ACC112 (cell line): ENCODE results near the gene SP4.
"Not testable (repeated sequence)": the region's sequence is repeated elsewhere in the genome, so short reads cannot be mapped to it uniquely, and the experiment has no call there.

Source experiments
- H2AFZ ChIP-seq: fragments of 200-600 bp; sonication (generic); one replicate; pipeline ENCODE4 v1.6.0; 2017; ENCODE audit warnings: antibody characterized with exemption, low read length; ENCODE audit not compliant: unreplicated experiment
- H3K27ac ChIP-seq: fragments of 200-600 bp; sonication (generic); 2 replicates; pipeline ENCODE4 v1.5.1; 2014; ENCODE audit warnings: low read depth, mild to moderate bottlenecking, antibody characterized with exemption, low read length, moderate library complexity
- H3K27me3 ChIP-seq: fragments of 200-600 bp; sonication (generic); 2 replicates; pipeline ENCODE4 v1.6.1; 2014; ENCODE audit warnings: mild to moderate bottlenecking, antibody characterized with exemption, low read length, moderate library complexity, mixed read lengths; ENCODE audit not compliant: insufficient read depth
- H3K36me3 ChIP-seq: fragments of 200-600 bp; sonication (generic); 2 replicates; pipeline ENCODE4 v1.6.1; 2016; ENCODE audit warnings: mild to moderate bottlenecking, antibody characterized with exemption, low read length, moderate library complexity, mixed read lengths; ENCODE audit not compliant: insufficient read depth
- H3K4me1 ChIP-seq: fragments of 200-600 bp; sonication (generic); one replicate; pipeline ENCODE4 v1.6.1; 2016; ENCODE audit warnings: low read length, mixed read lengths; ENCODE audit not compliant: insufficient read depth, unreplicated experiment, control insufficient read depth
- H3K4me3 ChIP-seq: fragments of 200-600 bp; sonication (generic); 2 replicates; pipeline ENCODE4 v1.5.1; 2014; ENCODE audit warnings: mild to moderate bottlenecking, low read depth, low read length
- H3K79me2 ChIP-seq: fragments of 200-600 bp; sonication (generic); one replicate; pipeline ENCODE4 v1.6.0; 2016; ENCODE audit warnings: low read length; ENCODE audit not compliant: control insufficient read depth, unreplicated experiment, insufficient read depth

The SP4 gene

DNA sequence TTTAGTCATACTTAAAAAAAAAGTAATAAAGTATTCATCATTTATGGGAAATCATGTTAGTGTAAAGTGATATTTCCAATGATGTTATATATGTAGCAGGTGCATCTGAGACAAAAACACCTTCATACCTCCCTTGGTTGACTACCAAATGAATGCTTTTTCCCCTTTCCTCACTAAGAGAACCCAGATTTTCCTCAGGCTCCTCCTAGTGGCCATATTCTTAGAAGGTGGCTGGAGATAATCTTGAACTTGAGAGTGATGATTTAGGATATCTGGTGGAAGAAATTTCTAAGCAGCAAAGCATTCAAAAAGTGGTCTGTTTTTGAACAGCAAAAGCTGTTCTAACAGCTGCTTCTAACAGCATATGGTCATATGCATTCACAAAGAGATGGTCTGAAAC lies 98.1 kb downstream of the SP4 start:
- Histone ChIP-seq H2AFZ (no peak overlapping the region), H3K4me3 (no peak overlapping the region), H3K27me3 (no peaks in the 10 kb centered on the region)

GRCh38 chr7:21526448-21526847 lies 98.6 kb downstream of the SP4 start:
- H3K27ac ChIP-seq: no peak overlapping the region
- no peaks in the 10 kb centered on the region for H3K4me1 ChIP-seq
- no peaks in the 10 kb centered on the region for H3K79me2 ChIP-seq
- no peaks in the 10 kb centered on the region for H3K36me3 ChIP-seq
- H3K27me3 ChIP-seq: no peaks in the 10 kb centered on the region
- H3K4me3 ChIP-seq: no peak overlapping the region
- no peak overlapping the region for H2AFZ ChIP-seq

More for the DNA sequence above, 98.1 kb downstream of the SP4 start:
- H3K79me2 ChIP-seq: no peaks in the 10 kb centered on the region
- H3K4me1 ChIP-seq: no peaks in the 10 kb centered on the region
- no peak overlapping the region for H3K27ac ChIP-seq
- H3K36me3 ChIP-seq: no peaks in the 10 kb centered on the region

DNA sequence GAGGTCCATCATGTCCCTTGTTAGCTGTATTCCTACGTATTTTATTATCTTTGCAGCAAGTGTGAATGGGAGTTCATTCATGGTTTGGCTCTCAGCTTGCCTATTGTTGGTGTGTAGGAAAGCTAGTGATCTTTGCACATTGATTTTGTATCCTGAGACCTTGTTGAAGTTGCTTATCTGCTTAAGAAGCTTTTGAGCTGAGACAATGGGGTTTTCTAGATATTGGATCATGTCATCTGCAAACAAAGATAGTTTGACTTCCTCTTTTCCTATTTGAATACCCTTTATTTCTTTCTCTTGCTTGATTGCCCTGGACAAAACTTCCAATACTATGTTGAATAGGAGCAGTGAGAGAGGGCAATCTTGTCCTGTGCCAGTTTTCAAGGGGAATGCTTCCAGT lies 104.6 kb downstream of the SP4 start:
- H3K4me3 ChIP-seq, H3K27ac ChIP-seq, H2AFZ ChIP-seq, H3K4me1 ChIP-seq, H3K27me3 ChIP-seq, H3K79me2 ChIP-seq, H3K36me3 ChIP-seq: not testable (repeated sequence)

DNA sequence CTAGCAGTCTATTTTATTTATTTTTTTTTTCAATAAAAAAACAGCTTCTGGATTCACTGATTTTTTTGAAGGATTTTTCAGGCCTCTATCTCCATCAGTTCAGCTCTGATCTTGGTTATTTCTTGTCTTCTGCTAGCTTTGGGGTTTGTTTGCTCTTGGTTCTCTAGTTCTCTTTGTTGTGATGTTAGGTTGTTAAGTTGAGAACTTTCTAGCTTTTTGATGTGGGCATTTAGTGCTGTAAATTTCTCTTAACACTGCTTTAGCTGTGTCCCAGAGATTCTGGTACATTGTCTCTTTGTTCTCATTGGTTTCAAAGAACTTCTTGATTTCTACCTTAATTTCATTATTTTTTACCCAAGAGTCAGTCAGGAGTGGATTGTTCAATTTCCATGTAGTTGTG lies 105.8 kb downstream of the SP4 start:
- H3K36me3 ChIP-seq, H3K27ac ChIP-seq, H3K27me3 ChIP-seq, H3K4me3 ChIP-seq, H3K79me2 ChIP-seq, H3K4me1 ChIP-seq, H2AFZ ChIP-seq: not testable (repeated sequence)

GRCh38 chr7:21536445-21537118 lies 108.7 kb downstream of the SP4 start:
- H3K36me3 ChIP-seq, H3K4me3 ChIP-seq, H2AFZ ChIP-seq, H3K27me3 ChIP-seq, H3K4me1 ChIP-seq, H3K27ac ChIP-seq, H3K79me2 ChIP-seq: not testable (repeated sequence)

- H2AFZ ChIP-seq: peak overlapping the region; percentile 74
- H3K4me3 ChIP-seq: peak overlapping the region; percentile 23; the same call in 1 of the 2 replicates
- H3K4me1 ChIP-seq: no peaks in the 10 kb centered on the region
- H3K36me3 ChIP-seq: no peaks in the 10 kb centered on the region
- no peak overlapping the region for H3K27ac ChIP-seq
- no peaks in the 10 kb centered on the region for H3K79me2 ChIP-seq
- 0 out of 2 replicates have a peak, but pooled peaks cover 4% of the 10 kb centered on the region for H3K27me3 ChIP-seq
Observed at GRCh38 chr7:21538936-21539495, 111.1 kb downstream of the SP4 start.

GRCh38 chr7:21542891-21543527 lies 115.1 kb downstream of the SP4 start, which contains the start of gene DNAH11:
DNAH11 (plus strand) TSS chr7:21543039; CDS start chr7:21543246, 207 bp downstream.
- Histone ChIP-seq H3K36me3 (no peaks in the 10 kb centered on the region), H3K4me3 (peak within 1 kb of the TSS; percentile 82), H2AFZ (peak within 1 kb of the TSS; percentile 87), H3K4me1 (peaks cover 4% of the 10 kb centered on the region), H3K79me2 (no peaks in the 10 kb centered on the region), H3K27me3 (0 out of 2 replicates have a peak, but pooled peaks cover 4% of the 10 kb centered on the region), H3K27ac (no peak within 1 kb of the TSS)

DNA sequence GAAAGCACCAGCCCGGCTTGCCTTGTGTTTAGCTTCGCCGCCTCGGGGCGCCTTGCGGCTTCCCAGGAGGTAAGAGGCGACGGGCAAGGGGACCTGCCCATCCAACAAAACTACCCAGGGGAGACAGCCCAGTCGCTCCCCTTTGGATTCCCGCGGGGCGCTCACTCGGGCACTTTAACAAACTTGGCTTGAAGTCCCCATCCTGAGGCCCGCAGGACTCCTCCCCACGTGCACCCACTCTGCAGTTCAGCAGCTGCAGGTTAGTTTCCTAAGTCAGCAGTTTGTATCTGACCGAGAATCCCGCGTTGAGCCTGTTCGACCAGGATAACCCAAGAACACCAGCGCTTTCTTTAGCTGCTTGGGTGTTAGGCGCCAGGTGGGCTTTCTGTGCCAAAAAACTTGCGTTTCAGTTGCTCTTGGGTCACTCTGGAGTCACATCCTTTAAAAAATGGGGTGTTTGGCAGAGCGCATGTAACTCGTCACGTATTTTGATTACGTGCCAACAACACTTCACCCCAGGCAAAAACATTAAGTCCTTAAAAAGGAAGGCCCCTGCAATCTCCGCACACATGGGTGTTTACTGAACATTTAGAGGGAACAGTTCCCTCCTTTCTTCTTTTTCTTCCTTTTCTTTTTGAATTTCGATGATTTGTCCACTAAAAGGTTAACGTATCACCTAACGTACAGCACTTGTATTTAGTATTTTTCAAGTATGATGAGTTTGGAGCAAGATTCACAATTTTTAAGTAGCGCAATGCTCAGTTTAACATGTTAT lies 115.8 kb downstream of the SP4 start:
- Histone ChIP-seq H3K27me3 (0 out of 2 replicates have a peak, but pooled peaks cover 4% of the 10 kb centered on the region), H2AFZ (peak overlapping the region; percentile 87)

GRCh38 chr7:21544303-21544656 lies 116.4 kb downstream of the SP4 start:
- Histone ChIP-seq H3K27me3 (0 out of 2 replicates have a peak, but pooled peaks cover 4% of the 10 kb centered on the region), H3K27ac (no peak overlapping the region), H3K4me1 (peaks cover 4% of the 10 kb centered on the region), H2AFZ (peak overlapping the region; percentile 87), H3K79me2 (no peaks in the 10 kb centered on the region), H3K4me3 (peak overlapping the region; percentile 82), H3K36me3 (no peaks in the 10 kb centered on the region)

More for the DNA sequence above, 115.8 kb downstream of the SP4 start:
- no peaks in the 10 kb centered on the region for H3K36me3 ChIP-seq
- no peak overlapping the region for H3K27ac ChIP-seq
- H3K79me2 ChIP-seq: no peaks in the 10 kb centered on the region
- peaks cover 4% of the 10 kb centered on the region for H3K4me1 ChIP-seq
- peak overlapping the region; percentile 82 for H3K4me3 ChIP-seq

- H3K36me3 ChIP-seq: no peaks in the 10 kb centered on the region
- peak overlapping the region; percentile 82 for H3K4me3 ChIP-seq
- H3K27me3 ChIP-seq: 0 out of 2 replicates have a peak, but pooled peaks cover 4% of the 10 kb centered on the region
- H2AFZ ChIP-seq: no peak overlapping the region
- no peak overlapping the region for H3K27ac ChIP-seq
- peaks cover 4% of the 10 kb centered on the region for H3K4me1 ChIP-seq
- no peaks in the 10 kb centered on the region for H3K79me2 ChIP-seq
Observed at GRCh38 chr7:21544715-21545114, 116.8 kb downstream of the SP4 start.
